HCT116 (cell line): Measurements from ENCODE around the gene DNM3. TPM values are rescaled to one million over a fixed set of nuclear protein-coding genes. Genes with fewer than 3 reads are reported as not detected.

ENCODE experiments used
- ATAC-seq: fragments of 200-7000 bp; cut with Tn5 transposase; 2 replicates; pipeline ENCODE4 v1.9.1; 2020; ENCODE audit warnings: mild to moderate bottlenecking, moderate library complexity
- BruUV-seq: library from RNA; stranded (reverse); fragments of 400-500 nt; replicated peaks from 2 replicates; lab custom pipeline; 2021; lab: Mats Ljungman, UMichigan
- CTCF ChIA-PET: fragments of 300-600 bp; sonication (Branson Sonifier 250); formaldehyde crosslinking; loops from one replicate; lab custom pipeline; 2021; ENCODE audit warnings: antibody characterized with exemption; lab: Charles Lee
- POLR2A ChIA-PET: fragments of 300-600, 350-600 bp; sonication (Branson Sonifier 250); formaldehyde crosslinking; loops from one replicate; lab custom pipeline; 2021; ENCODE audit warnings: antibody characterized with exemption; lab: Charles Lee
- RAD21 ChIA-PET, 2 experiments: fragments of 300-600 bp; sonication (Branson Sonifier 250); formaldehyde crosslinking; loops; one replicate each; lab custom pipeline; 2023; ENCODE audit warnings: low total read pairs in 2 of 2; ENCODE audit not compliant: uncharacterized antibody in 2 of 2, unreplicated experiment in 2 of 2, low non-redundant PET in 1 of 2; lab: Charles Lee
- DNase-seq: peaks from one replicate; pipeline ENCODE4 v3.0.0-alpha.2; 2010; ENCODE audit warnings: low read depth, low spot score
- H2AFZ ChIP-seq: fragments of 200-600 bp; shearing (Covaris generic), sonication (generic); 2 replicates; pipeline ENCODE4 v1.6.1; 2017; ENCODE audit warnings: low read depth, mixed run types, mixed read lengths, antibody characterized with exemption, low read length; ENCODE audit not compliant: poor library complexity, severe bottlenecking
- H3K27ac ChIP-seq: 2 replicates; pipeline ENCODE4 v1.5.1; 2012; ENCODE audit warnings: low read depth, low read length
- H3K27me3 ChIP-seq: fragments of 200-600 bp; sonication (generic); 2 replicates; pipeline ENCODE4 v1.6.1; 2016; ENCODE audit warnings: mixed run types, low read length, mixed read lengths; ENCODE audit not compliant: insufficient read depth
- H3K36me3 ChIP-seq, 2 experiments: fragments of 200-500 bp in 1 of 2; fragments of 200-600 bp in 1 of 2; sonication (Bioruptor generic) in 1 of 2; sonication (generic) in 1 of 2; 2 replicates each; pipeline versions ENCODE4 v1.5.1 to v1.6.1; 2014 to 2016; ENCODE audit warnings: low read length in 2 of 2, inconsistent platforms in 1 of 2, mixed read lengths in 1 of 2, mixed run types in 1 of 2; ENCODE audit not compliant: insufficient read depth in 2 of 2, control insufficient read depth in 1 of 2
- H3K4me1 ChIP-seq, 2 experiments: fragments of 200-600 bp in 1 of 2; sonication (generic) in 1 of 2; 2 replicates each; pipeline versions ENCODE4 v1.5.1 to v1.6.1; 2012 to 2017; ENCODE audit warnings: low read length in 2 of 2, inconsistent platforms in 1 of 2, mild to moderate bottlenecking in 1 of 2, mixed read lengths in 1 of 2, mixed run types in 1 of 2, moderate library complexity in 1 of 2; ENCODE audit not compliant: insufficient read depth in 2 of 2, control insufficient read depth in 1 of 2
- H3K4me2 ChIP-seq: fragments of 200-600 bp; sonication (generic); 2 replicates; pipeline ENCODE4 v1.6.1; 2017; ENCODE audit warnings: mixed run types, low read length, mixed read lengths
- H3K4me3 ChIP-seq, 2 experiments: fragments of 200-600 bp in 1 of 2; sonication (generic) in 1 of 2; replicated peaks in 1 of 2; 2 replicates each; pipeline ENCODE4 v1.5.1; 2011 to 2016; ENCODE audit warnings: low read length in 2 of 2, control low read depth in 1 of 2, low read depth in 1 of 2, mild to moderate bottlenecking in 1 of 2, mixed read lengths in 1 of 2, mixed run types in 1 of 2
- H3K79me2 ChIP-seq: fragments of 200-600 bp; sonication (generic); 2 replicates; pipeline ENCODE4 v1.6.1; 2017; ENCODE audit warnings: mild to moderate bottlenecking, mixed run types, low read length, moderate library complexity, mixed read lengths; ENCODE audit not compliant: insufficient read depth
- H3K9ac ChIP-seq: fragments of 200-600 bp; sonication (generic); 2 replicates; pipeline ENCODE4 v1.6.1; 2016; ENCODE audit warnings: low read length, mixed read lengths
- H3K9me2 ChIP-seq: fragments of 200-600 bp; sonication (generic), shearing (Covaris generic); 2 replicates; pipeline ENCODE4 v1.6.1; 2017; ENCODE audit warnings: mixed run types, mild to moderate bottlenecking, moderate library complexity; ENCODE audit not compliant: insufficient read depth
- H3K9me3 ChIP-seq, 2 experiments: fragments of 200-500 bp in 1 of 2; fragments of 200-600 bp in 1 of 2; sonication (Bioruptor generic) in 1 of 2; sonication (generic) in 1 of 2; 2 replicates each; pipeline ENCODE4 v1.6.1; 2014 to 2017; ENCODE audit warnings: low read length in 2 of 2, mixed read lengths in 2 of 2, inconsistent platforms in 1 of 2, low read depth in 1 of 2, mild to moderate bottlenecking in 1 of 2, mixed run types in 1 of 2, moderate library complexity in 1 of 2; ENCODE audit not compliant: control insufficient read depth in 1 of 2, insufficient read depth in 1 of 2
- H4K20me1 ChIP-seq: fragments of 200-600 bp; sonication (generic), shearing (Covaris generic); 2 replicates; pipeline ENCODE4 v1.6.1; 2017; ENCODE audit warnings: mixed run types, mild to moderate bottlenecking, moderate library complexity; ENCODE audit not compliant: insufficient read depth
- CBX3 ChIP-seq: IDR thresholded peaks from 2 replicates; pipeline ENCODE4 v1.6.1; 2012; ENCODE audit warnings: low read depth
- CEBPB ChIP-seq: IDR thresholded peaks from 2 replicates; pipeline ENCODE4 v1.6.1; 2012; ENCODE audit warnings: low read depth
- EGR1 ChIP-seq: IDR thresholded peaks from 2 replicates; pipeline ENCODE4 v1.6.1; 2012; ENCODE audit warnings: low read depth
- EZH2 ChIP-seq: fragments of 200-600 bp; sonication (generic); IDR thresholded peaks from 2 replicates; pipeline ENCODE4 v1.6.1; 2017; ENCODE audit warnings: antibody characterized with exemption, mixed run types
- EZH2phosphoT487 ChIP-seq: fragments of 200-600 bp; IDR thresholded peaks from 2 replicates; pipeline ENCODE4 v1.6.1; 2018; ENCODE audit warnings: antibody characterized with exemption, borderline replicate concordance
- JUND ChIP-seq: IDR thresholded peaks from 2 replicates; pipeline ENCODE4 v1.6.1; 2012
- POLR2AphosphoS5 ChIP-seq: IDR thresholded peaks from 2 replicates; pipeline ENCODE4 v1.6.1; 2011; ENCODE audit warnings: mild to moderate bottlenecking, low read depth, low read length, moderate library complexity
- RAD21 ChIP-seq: IDR thresholded peaks from 2 replicates; pipeline ENCODE4 v1.6.1; 2012; ENCODE audit warnings: low read depth, mild to moderate bottlenecking
- SIN3A ChIP-seq: IDR thresholded peaks from 2 replicates; pipeline ENCODE4 v1.6.1; 2012; ENCODE audit warnings: low read depth
- YY1 ChIP-seq: IDR thresholded peaks from 2 replicates; pipeline ENCODE4 v1.6.1; 2011; ENCODE audit warnings: low read length, low read depth, moderate library complexity, mild to moderate bottlenecking; ENCODE audit not compliant: insufficient replicate concordance; ENCODE audit errors: extremely low read depth
- intact Hi-C: fragments of 100-400 bp; cut with micrococcal nuclease; formaldehyde crosslinking; loops from 2 replicates; pipeline ENCODE4 v1.10.0; 2022
- total RNA-seq: library from RNA; stranded (reverse); gene quantifications from one replicate; pipeline ENCODE4 v1.2.1, GENCODE V29; 2021; ENCODE audit not compliant: unreplicated experiment
- TF ChIP-seq, protein P1 (sequence below): IDR thresholded peaks from 2 replicates; pipeline ENCODE4 v1.6.1; 2012
- TF ChIP-seq, protein P2 (sequence below), 3 experiments: fragments of 200-600 bp in 1 of 3; sonication (generic) in 1 of 3; IDR thresholded peaks in 2 of 3; conservative IDR thresholded peaks in 1 of 3; 2 replicates each; pipeline ENCODE4 v1.5.1; 2012 to 2017; ENCODE audit warnings: low read depth in 2 of 3, low read length in 2 of 3, antibody characterized with exemption in 1 of 3, borderline replicate concordance in 1 of 3, control low read depth in 1 of 3, mild to moderate bottlenecking in 1 of 3, mixed read lengths in 1 of 3, mixed run types in 1 of 3, moderate library complexity in 1 of 3; ENCODE audit not compliant: insufficient read depth in 1 of 3
- TF ChIP-seq, protein P3 (sequence below): IDR thresholded peaks from 2 replicates; pipeline ENCODE4 v1.6.1; 2012
- TF ChIP-seq, protein P4 (sequence below): IDR thresholded peaks from 2 replicates; pipeline ENCODE4 v1.6.1; 2011; ENCODE audit warnings: mild to moderate bottlenecking, low read length, moderate library complexity; ENCODE audit not compliant: insufficient replicate concordance; ENCODE audit errors: extremely low read depth

The DNM3 gene
- total RNA-seq, 1 experiment from 2014 or later: 3.1 TPM

DNA sequence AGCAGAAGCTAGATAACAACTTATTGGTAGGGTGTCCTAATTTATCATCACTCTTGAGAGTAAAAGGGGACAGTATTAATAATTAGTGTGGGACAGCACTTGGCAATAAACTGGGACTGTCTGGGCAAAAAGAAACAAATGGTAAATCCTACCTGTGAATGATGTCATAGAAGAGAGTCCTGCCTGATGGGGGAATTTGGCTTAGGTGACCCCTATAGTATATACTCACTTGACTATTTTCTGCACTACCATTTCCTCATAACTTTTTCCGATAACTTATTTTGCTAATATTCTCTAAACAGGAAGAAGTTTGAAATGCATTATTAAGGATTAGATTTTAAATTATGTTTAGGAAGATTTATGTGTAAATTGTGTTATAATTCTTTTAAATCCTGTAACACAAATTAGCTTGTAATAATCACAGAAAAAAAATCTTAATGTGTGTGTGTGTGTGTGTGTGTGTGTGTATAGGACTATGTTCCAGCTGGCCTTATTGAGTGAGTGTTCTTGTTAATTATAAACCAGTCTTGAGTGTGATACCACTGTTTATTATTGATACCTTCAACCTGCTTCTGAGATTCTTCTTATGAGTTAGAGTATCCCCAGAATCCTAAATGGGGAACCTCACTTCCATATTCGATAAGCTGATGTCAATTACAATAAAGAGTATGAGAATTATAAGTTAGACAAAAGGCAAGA is 435.0 kb downstream of the DNM3 start:
- no peaks in the 10 kb centered on the region for H3K27me3 ChIP-seq
- H3K27ac ChIP-seq: no peak overlapping the region
- H3K36me3 ChIP-seq: no peaks in the 10 kb centered on the region
- ATAC-seq (no peak), DNase-seq (no peak)
- H3K9me3 ChIP-seq: no peaks in the 10 kb centered on the region
- ChIA-PET CTCF (no interaction called here), RAD21 (no interaction called here), POLR2A (no interaction called here)
- H3K4me1 ChIP-seq: peaks cover 0 to 6% of the 10 kb centered on the region in 2 experiments; a peak in 1 of 4 replicates
- no TSS peak for BruUV-seq
- H3K4me2 ChIP-seq: no peak overlapping the region
- H3K9me2 ChIP-seq: no peaks in the 10 kb centered on the region
- intact Hi-C loops: no loop called here
- TF ChIP-seq POLR2AphosphoS5 (no peak), JUND (no peak), SIN3A (no peak), EZH2 (no peak)
- TF ChIP-seq, protein P1, sequence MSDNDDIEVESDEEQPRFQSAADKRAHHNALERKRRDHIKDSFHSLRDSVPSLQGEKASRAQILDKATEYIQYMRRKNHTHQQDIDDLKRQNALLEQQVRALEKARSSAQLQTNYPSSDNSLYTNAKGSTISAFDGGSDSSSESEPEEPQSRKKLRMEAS: no peak
- no peak overlapping the region for H3K4me3 ChIP-seq
- no peaks in the 10 kb centered on the region for H3K79me2 ChIP-seq
- no peak overlapping the region for H3K9ac ChIP-seq
- H2AFZ ChIP-seq: no peak overlapping the region
- no peaks in the 10 kb centered on the region for H4K20me1 ChIP-seq

DNA sequence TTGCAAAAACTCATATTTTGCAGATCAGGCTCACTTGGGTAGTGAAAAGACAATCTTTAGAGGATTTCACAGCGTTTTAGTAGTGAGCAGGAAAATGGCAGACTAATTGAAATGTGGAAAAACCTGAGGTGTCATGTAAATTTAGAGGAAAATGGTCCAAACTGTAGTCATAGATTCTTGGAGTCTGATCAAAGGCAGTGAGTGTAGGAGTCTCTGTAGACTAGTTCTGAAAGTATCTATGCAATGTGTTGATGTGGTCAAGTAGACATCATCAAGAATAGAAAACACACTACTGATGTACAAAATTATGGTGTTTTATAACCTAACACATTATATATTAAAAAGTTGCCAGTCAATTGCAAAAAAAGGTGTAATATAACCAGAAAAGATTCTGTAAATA is 436.0 kb downstream of the DNM3 start:
- Histone ChIP-seq H3K27ac (no peak overlapping the region), H3K9me2 (no peaks in the 10 kb centered on the region), H3K4me3 (no peak overlapping the region), H3K36me3 (no peaks in the 10 kb centered on the region), H3K79me2 (no peaks in the 10 kb centered on the region), H2AFZ (no peak overlapping the region), H3K4me1 (peaks cover 0 to 6% of the 10 kb centered on the region in 2 experiments; a peak in 1 of 4 replicates), H3K9me3 (no peaks in the 10 kb centered on the region), H3K9ac (no peak overlapping the region), H3K27me3 (no peaks in the 10 kb centered on the region), H3K4me2 (peak overlapping the region; percentile 11; the same call in 1 of the 2 replicates), H4K20me1 (no peaks in the 10 kb centered on the region)
- ChIA-PET CTCF (no interaction called here), RAD21 (no interaction called here), POLR2A (no interaction called here)
- intact Hi-C loops: no loop called here
- DNase-seq: no peak
- no peak for ATAC-seq
- no peak for TF ChIP-seq RAD21
- no peak for TF ChIP-seq YY1
- no peak for TF ChIP-seq EZH2phosphoT487
- TF ChIP-seq POLR2AphosphoS5: no peak
- no peak for TF ChIP-seq CBX3
- no peak for TF ChIP-seq SIN3A
- TF ChIP-seq, protein P2, sequence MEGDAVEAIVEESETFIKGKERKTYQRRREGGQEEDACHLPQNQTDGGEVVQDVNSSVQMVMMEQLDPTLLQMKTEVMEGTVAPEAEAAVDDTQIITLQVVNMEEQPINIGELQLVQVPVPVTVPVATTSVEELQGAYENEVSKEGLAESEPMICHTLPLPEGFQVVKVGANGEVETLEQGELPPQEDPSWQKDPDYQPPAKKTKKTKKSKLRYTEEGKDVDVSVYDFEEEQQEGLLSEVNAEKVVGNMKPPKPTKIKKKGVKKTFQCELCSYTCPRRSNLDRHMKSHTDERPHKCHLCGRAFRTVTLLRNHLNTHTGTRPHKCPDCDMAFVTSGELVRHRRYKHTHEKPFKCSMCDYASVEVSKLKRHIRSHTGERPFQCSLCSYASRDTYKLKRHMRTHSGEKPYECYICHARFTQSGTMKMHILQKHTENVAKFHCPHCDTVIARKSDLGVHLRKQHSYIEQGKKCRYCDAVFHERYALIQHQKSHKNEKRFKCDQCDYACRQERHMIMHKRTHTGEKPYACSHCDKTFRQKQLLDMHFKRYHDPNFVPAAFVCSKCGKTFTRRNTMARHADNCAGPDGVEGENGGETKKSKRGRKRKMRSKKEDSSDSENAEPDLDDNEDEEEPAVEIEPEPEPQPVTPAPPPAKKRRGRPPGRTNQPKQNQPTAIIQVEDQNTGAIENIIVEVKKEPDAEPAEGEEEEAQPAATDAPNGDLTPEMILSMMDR (IDR thresholded peaks at IDR 0.05 in 2 of 3, conservative IDR thresholded peaks at IDR 0.05 in 1 of 3; ENCODE audit: borderline replicate concordance in 1 of 3, insufficient read depth in 1 of 3, low read depth in 2 of 3, low read length in 2 of 3): no peak
- TF ChIP-seq, protein P3, sequence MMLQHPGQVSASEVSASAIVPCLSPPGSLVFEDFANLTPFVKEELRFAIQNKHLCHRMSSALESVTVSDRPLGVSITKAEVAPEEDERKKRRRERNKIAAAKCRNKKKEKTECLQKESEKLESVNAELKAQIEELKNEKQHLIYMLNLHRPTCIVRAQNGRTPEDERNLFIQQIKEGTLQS: no peak
- TF ChIP-seq, protein P1: no peak
- no peak for TF ChIP-seq EGR1
- TF ChIP-seq CEBPB: no peak
- TF ChIP-seq, protein P4, sequence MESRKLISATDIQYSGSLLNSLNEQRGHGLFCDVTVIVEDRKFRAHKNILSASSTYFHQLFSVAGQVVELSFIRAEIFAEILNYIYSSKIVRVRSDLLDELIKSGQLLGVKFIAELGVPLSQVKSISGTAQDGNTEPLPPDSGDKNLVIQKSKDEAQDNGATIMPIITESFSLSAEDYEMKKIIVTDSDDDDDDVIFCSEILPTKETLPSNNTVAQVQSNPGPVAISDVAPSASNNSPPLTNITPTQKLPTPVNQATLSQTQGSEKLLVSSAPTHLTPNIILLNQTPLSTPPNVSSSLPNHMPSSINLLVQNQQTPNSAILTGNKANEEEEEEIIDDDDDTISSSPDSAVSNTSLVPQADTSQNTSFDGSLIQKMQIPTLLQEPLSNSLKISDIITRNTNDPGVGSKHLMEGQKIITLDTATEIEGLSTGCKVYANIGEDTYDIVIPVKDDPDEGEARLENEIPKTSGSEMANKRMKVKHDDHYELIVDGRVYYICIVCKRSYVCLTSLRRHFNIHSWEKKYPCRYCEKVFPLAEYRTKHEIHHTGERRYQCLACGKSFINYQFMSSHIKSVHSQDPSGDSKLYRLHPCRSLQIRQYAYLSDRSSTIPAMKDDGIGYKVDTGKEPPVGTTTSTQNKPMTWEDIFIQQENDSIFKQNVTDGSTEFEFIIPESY: no peak
- BruUV-seq: no TSS peak
